ENCODE measurements around the gene CLASP1.
"Not testable (repeated sequence)": the region's sequence is repeated elsewhere in the genome, so short reads cannot be mapped to it uniquely, and the experiment has no call there.

CLASP1 gene

GRCh38 chr2:121348128-121348740 lies 301.0 kb downstream of the CLASP1 start:
- no peak for DNase-seq (ENCODE audit: low spot score)

DNA sequence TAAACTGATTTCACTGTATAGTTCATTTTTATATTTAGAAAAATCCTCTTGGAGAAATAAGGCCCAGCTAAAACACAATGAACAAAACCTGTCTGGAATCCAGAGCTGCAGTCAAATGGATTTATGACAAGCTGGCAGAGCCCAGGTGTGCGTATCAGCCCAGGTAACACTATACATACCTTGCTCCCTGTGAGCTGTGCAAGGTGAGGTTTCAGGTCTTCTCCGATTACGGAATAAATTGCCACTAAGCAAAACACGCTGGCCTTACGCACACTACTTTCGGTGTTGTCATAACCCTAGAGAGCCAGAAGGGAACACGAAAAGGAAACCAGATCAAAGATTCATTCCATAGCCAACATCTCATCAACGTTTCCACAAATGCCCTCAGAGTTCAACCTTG lies 302.4 kb downstream of the CLASP1 start:
- no peak for DNase-seq (ENCODE audit: low spot score)

DNA sequence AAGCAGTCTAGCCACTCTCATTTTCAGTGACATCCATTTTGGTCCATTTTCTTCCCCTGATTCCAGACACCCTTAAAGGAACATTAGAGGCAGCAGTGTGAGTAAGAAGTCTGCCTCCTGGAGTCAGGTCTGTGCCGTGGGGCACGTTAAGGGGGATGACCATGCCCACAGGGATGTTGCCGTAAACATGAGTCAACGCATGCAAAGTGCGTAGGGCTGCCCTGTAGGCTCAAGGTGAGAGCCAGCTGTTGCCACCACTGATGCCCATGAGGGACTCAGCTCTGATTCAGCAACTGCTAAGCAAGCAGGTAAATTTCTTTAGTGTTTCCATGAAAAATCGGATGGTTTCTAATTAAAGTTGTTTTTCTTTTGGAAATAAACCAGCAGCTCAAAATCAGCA lies 302.9 kb downstream of the CLASP1 start:
- DNase-seq (ENCODE audit: low spot score), result no peak

DNA sequence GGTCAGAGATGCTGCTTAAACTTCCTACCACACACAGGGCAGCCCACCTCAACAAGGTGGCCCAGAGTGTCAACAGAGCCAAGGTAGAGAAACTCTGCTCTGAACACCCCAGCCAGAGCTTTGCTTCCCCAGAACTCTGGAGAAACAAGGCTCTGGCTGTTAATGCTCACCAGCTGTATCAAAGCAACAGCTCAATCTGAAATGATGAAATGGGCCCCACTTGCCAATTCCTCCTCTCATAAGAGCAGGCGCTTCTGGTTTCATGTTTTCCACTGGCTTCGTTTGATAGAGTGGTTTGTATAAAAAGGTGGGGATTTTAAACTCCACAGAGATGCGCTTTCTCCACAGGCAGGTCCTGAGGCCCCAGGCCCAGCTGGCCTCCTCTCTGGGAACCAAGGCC lies 303.4 kb downstream of the CLASP1 start:
- DNase-seq (ENCODE audit: low spot score), result no peak

DNA sequence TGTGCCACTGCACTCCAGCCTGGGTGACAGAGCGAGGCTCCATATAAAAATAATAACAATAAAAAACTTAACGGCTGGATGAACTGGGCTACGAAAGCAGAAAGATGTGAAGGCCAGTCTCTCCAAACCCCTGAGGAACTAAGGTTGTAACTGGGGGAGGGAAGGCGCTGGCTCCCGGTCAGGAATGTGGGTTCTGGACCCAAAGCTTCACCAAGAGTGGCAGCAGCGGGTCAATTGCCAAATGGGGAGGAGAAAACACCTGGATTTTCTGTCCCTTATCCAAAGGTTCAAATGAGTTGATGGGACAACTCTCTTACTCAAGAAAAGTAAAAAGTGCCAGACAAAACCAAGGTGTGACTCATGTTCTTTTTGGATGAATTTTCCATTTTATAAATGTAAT lies 304.2 kb downstream of the CLASP1 start:
- no peak for DNase-seq (ENCODE audit: low spot score)

- DNase-seq (ENCODE audit: low spot score), result not testable (repeated sequence)
Observed at GRCh38 chr2:121343828-121344399, 305.3 kb downstream of the CLASP1 start.

GRCh38 chr2:121343191-121343590 lies 306.1 kb downstream of the CLASP1 start:
- DNase-seq (ENCODE audit: low spot score), result no peak

GRCh38 chr2:121342751-121343150 lies 306.5 kb downstream of the CLASP1 start:
- DNase-seq (ENCODE audit: low spot score), result no peak

DNA sequence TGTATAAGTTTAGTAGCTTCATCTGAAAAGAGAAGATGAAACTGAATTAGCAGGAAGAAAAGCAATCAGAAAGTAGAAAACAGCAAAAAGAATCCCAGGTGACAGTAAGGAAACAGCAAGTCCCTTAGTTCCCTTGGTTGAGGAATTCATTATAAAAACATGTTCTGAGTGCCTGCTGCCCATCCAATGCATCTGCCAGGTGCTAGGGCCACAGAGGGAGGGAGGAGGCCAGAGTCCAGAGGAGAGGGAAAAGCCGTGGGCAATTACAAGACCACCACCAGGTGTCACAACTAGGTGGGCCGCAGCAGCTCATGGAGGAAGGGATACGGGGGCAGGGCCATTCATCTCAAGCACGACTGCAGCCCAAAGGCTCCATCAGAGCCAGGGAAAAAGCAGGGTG lies 308.3 kb downstream of the CLASP1 start:
- DNase-seq (ENCODE audit: low spot score), result no peak

- DNase-seq (ENCODE audit: low spot score), result no peak
Observed at GRCh38 chr2:121338281-121338680, 311.0 kb downstream of the CLASP1 start.

- no peak for DNase-seq (ENCODE audit: low spot score)
Observed at GRCh38 chr2:121336528-121337294, 312.6 kb downstream of the CLASP1 start.

GRCh38 chr2:121335294-121336290 lies 313.7 kb downstream of the CLASP1 start:
- peak; percentile 15 for DNase-seq (ENCODE audit: low spot score)

DNA sequence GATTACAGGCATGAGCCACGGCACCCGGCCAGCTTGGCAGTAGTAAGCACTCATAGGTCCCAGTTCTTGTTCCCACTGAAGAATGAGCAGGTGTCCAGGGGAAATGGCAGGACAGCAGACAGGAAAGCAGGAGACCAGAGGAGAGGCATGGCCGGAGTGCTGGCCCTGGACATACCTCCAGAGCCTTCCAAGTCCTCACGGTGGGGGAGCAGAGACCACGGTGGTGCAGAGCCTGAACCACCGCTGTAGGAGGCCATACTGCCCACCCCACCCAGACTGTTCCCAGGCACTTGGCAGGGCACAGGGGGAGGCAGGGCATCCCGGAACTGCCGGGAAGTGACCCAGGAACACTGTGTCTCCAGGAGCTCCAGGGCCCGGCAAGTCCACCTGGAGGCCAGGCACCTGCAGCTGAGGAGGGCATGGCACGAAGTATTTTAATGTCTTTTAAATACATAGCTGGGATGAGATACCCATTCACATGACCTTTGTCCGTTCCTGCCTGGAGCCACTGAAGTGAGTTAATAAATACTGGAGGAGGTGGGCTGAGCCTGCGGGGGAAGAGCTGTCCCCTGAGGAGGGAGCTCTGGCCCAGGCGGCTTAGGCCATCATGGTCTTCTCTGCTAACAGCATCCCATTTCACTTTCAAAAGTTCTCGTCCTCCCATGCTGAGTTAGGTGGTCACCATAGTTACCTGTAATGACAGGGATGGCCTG lies 314.5 kb downstream of the CLASP1 start:
- DNase-seq (ENCODE audit: low spot score), result no peak

DNA sequence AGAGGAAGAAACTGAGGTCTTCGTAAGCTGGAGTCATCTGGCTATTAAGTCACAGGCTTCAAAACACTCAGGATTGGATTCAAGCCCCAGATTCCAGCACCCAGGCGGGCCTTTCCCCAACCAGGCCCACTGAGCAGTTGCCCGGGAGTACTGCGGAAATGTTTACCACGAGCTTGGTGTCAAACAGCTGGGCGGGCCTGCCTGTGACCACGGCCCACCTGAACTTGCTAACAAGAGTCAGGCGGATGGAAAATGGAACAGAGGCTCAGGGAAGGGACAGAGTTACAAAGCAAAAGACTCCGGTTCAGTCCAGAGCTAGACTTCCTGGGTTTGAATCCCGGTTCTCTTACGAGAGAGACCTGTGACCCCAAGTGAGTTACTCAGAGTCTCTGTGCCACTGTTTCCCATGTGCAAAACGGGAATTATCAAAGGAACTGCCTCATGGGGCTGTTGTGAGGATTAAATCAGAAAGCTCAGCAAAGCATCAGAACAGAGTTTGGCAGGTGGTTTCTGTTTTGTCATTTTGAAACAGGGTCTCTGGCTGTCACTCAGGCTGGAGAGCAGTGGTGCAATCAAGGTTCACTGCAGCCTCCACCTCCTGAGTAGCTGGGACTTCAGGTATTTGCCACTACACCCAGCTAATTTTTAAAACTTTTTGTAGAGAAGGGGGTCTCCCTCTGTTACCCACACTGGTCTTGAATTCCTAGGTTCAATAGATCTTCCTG lies 315.3 kb downstream of the CLASP1 start:
- DNase-seq (ENCODE audit: low spot score), result no peak

DNA sequence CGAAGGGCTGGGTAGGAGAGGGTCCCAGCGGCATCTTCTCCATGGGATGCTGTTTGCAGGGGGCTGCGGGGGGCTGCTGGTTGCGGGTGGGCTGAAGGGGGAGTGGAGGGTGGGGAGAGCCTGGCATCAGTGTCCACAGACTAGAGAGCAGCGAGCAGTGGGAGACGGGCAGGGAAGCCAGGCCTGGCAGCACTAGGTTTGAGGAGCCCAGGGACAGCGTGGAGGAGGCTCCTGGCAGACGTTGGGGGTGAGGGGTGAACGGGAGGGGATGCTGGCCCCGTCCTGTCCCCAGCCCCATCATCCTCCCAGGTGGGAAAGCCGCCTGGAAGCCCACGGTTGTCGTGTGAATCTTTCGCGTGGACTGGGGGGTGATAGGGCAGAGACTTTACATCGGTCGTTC lies 316.0 kb downstream of the CLASP1 start:
- DNase-seq (ENCODE audit: low spot score), result no peak

DNA sequence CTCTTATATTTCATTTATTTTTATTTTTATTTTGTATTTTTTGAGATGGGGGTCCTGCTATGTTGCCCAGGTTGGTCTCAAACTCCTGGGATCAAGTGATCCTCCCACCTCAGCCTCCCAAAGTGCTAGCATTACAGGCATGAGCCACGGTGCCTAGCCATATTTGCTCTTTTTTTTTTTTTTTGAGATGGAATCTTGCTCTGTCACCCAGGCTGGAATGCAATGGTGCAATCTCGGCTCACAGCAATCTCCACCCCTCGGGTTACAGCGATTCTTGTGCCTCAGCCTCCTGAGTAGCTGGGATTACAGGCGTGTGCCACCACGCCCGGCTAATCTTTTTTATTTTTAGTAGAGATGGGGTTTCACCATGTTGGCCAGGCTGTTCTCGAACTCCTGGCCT lies 317.9 kb downstream of the CLASP1 start:
- not testable (repeated sequence) for DNase-seq (ENCODE audit: low spot score)

DNA sequence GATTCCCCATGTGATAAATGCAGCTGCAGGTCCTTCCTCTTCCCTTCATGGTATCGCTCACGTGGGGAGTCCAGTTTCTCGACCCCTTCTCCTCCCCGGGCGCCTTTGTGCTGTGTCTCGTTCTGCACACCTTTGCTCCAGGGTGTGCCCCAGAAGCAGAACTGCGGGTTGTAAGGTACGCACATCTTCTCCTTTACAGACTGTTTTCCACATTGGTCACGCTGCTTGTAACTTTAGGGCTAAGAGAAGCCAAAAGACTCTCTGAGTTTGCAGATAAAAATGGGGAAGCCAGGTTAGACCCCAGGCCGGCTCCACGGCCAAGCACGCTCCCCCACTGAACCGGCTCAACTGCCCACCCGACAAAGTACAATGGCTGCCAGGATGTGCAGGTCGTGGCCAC lies 318.3 kb downstream of the CLASP1 start:
- no peak for DNase-seq (ENCODE audit: low spot score)

DNA sequence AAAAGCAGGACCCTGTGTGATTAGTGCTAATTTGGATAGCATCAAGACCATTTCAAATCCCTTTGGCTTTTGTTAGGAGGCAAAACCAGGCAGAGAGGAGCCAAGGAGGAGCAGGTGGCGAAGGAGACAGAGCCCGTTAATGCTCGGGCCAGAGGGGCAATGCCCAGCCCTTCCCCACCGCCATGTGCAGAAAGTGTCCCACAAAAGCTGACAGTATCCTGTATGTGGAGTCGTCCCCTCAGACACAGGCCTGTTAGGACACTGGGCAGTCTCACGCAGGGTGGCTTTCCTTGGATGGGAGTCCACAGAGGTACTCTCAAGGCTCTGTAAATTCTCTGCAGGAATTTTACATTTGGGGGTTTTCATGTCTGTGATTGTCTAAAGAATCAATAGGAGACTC lies 319.5 kb downstream of the CLASP1 start:
- DNase-seq (ENCODE audit: low spot score), result no peak

DNA sequence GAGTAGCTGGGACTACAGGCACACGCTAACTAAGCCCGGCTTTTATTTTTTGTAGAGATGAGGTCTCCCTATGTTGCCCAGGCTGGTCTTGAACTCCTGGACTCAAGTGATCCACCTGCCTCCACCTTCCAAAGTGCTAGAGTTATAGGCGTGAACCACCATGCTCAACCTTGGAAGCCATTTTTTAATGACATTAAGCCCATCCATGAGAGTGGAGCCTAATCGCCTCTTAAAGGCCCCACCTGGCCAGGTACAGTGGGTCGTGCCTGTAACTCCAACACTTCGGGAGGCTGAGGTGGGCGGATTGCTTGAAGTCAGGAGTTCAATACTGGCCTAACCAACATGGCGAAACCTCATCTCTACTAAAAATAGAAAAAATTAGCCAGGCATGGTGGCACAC lies 322.6 kb downstream of the CLASP1 start:
- DNase-seq (ENCODE audit: low spot score), result no peak

GRCh38 chr2:121324601-121325000 lies 324.7 kb downstream of the CLASP1 start:
- DNase-seq (ENCODE audit: low spot score), result no peak

GRCh38 chr2:121321476-121321875 lies 327.8 kb downstream of the CLASP1 start:
- no peak for DNase-seq (ENCODE audit: low spot score)

All from SW480 (cell line).